Measurements from ENCODE around the gene USP11. TPM values are rescaled to one million over a fixed set of nuclear protein-coding genes. Genes with fewer than 3 reads are reported as not detected.

Gene USP11
- polyA plus RNA-seq, 4 donors = 124 to 149 (median 141) TPM

- no peak for DNase-seq (ENCODE audit: low read depth in 4 of 4, low spot score in 2 of 4)
Observed at GRCh38 chrX:47202316-47202715, 30.5 kb upstream of the USP11 start.

- DNase-seq (ENCODE audit: low read depth in 4 of 4, low spot score in 2 of 4) = no peak
Observed at GRCh38 chrX:47202877-47203276, 29.9 kb upstream of the USP11 start.

- DNase-seq (ENCODE audit: low read depth in 4 of 4, low spot score in 2 of 4) = no peak
Observed at GRCh38 chrX:47204970-47205369, 27.8 kb upstream of the USP11 start.

- DNase-seq (ENCODE audit: low read depth in 4 of 4, low spot score in 2 of 4) = no peak
Observed at GRCh38 chrX:47206316-47206715, 26.5 kb upstream of the USP11 start.

GRCh38 chrX:47208108-47208507 lies 24.7 kb upstream of the USP11 start:
- DNase-seq (ENCODE audit: low read depth in 4 of 4, low spot score in 2 of 4) = no peak

GRCh38 chrX:47209508-47210238 lies 23.1 kb upstream of the USP11 start:
- DNase-seq (ENCODE audit: low read depth in 4 of 4, low spot score in 2 of 4) = no peak

- DNase-seq (ENCODE audit: low read depth in 4 of 4, low spot score in 2 of 4) = no peak
Observed at GRCh38 chrX:47210661-47211425, 22.0 kb upstream of the USP11 start.

- DNase-seq (ENCODE audit: low read depth in 4 of 4, low spot score in 2 of 4) = no peak
Observed at GRCh38 chrX:47212381-47213293, 20.2 kb upstream of the USP11 start.

GRCh38 chrX:47214435-47215077 lies 18.3 kb upstream of the USP11 start:
- no peak for DNase-seq (ENCODE audit: low read depth in 4 of 4, low spot score in 2 of 4)

GRCh38 chrX:47215291-47215900 lies 17.4 kb upstream of the USP11 start:
- DNase-seq (ENCODE audit: low read depth in 4 of 4, low spot score in 2 of 4) = no peak

- DNase-seq (ENCODE audit: low read depth in 4 of 4, low spot score in 2 of 4) = no peak
Observed at GRCh38 chrX:47216393-47216925, 16.4 kb upstream of the USP11 start.

- no peak for DNase-seq (ENCODE audit: low read depth in 4 of 4, low spot score in 2 of 4)
Observed at GRCh38 chrX:47217121-47217851, 15.5 kb upstream of the USP11 start.

- peak; percentile 90 to 95 (median 94) for DNase-seq (ENCODE audit: low read depth in 4 of 4, low spot score in 2 of 4)
Observed at GRCh38 chrX:47217852-47218279, 14.9 kb upstream of the USP11 start.

GRCh38 chrX:47218280-47218919 lies 14.4 kb upstream of the USP11 start, which contains the start of gene CDK16:
CDK16 (plus strand) TSS chrX:47218681; CDS start chrX:47223558, 4,877 bp downstream.
- DNase-seq (ENCODE audit: low read depth in 4 of 4, low spot score in 2 of 4) = peak in 3 of 4 donors; percentile 60 to 83 (median 78)

- no peak for DNase-seq (ENCODE audit: low read depth in 4 of 4, low spot score in 2 of 4)
Observed at GRCh38 chrX:47218920-47219815, 13.6 kb upstream of the USP11 start.

- DNase-seq (ENCODE audit: low read depth in 4 of 4, low spot score in 2 of 4) = no peak
Observed at GRCh38 chrX:47221756-47222155, 11.1 kb upstream of the USP11 start.

GRCh38 chrX:47222751-47223350 lies 10.0 kb upstream of the USP11 start:
- no peak for DNase-seq (ENCODE audit: low read depth in 4 of 4, low spot score in 2 of 4)

All from left renal cortex interstitium (tissue), 4 donors.